Prostate gland (tissue), 2 donors: Measurements from ENCODE around the gene RMDN3. TPM values are rescaled to one million over a fixed set of nuclear protein-coding genes. Genes with fewer than 3 reads are reported as not detected.

Experiments used
- DNase-seq: peaks from one replicate; pipeline ENCODE4 v3.0.0-alpha.2; 2019; ENCODE audit warnings: low spot score
- H3K27ac ChIP-seq, 2 donors: fragments of 200-600 bp; sonication (generic); 2 replicates each; pipeline ENCODE4 v1.5.1; 2017 to 2019
- H3K27me3 ChIP-seq: fragments of 200-600 bp; sonication (generic); replicated peaks from 2 replicates; pipeline ENCODE4 v1.5.1; 2019; ENCODE audit not compliant: insufficient read depth
- H3K36me3 ChIP-seq, 2 donors: fragments of 200-600 bp; sonication (generic); 1 replicate in 1 of 2; 2 replicates in 1 of 2; pipeline versions ENCODE4 v1.5.1 to v1.8.1; 2017 to 2019
- H3K4me1 ChIP-seq: fragments of 200-600 bp; sonication (generic); replicated peaks from 2 replicates; pipeline ENCODE4 v1.5.1; 2019
- H3K4me3 ChIP-seq, 2 donors: fragments of 200-600 bp; sonication (generic); 2 replicates each; pipeline ENCODE4 v1.5.1; 2017 to 2019
- H3K9me3 ChIP-seq: fragments of 200-600 bp; sonication (generic); 2 replicates; pipeline ENCODE4 v1.5.1; 2017
- CTCF ChIP-seq, 4 experiments: fragments of 200-600 bp in 2 of 4; fragments of 450-650 bp in 2 of 4; sonication (generic) in 2 of 4; IDR thresholded peaks; 1 replicate in 3 of 4; 2 replicates in 1 of 4; pipeline ENCODE4 v1.5.1; 2016 to 2019; ENCODE audit warnings: antibody characterized with exemption in 4 of 4, mild to moderate bottlenecking in 2 of 4, moderate library complexity in 2 of 4
- POLR2A ChIP-seq: fragments of 450-650 bp; IDR thresholded peaks from one replicate; pipeline ENCODE4 v1.6.1; 2016; ENCODE audit warnings: antibody characterized with exemption, mild to moderate bottlenecking
- POLR2AphosphoS5 ChIP-seq: sonication (generic); formaldehyde crosslinking; IDR thresholded peaks from one replicate; pipeline ENCODE4 v1.6.1; 2017; ENCODE audit warnings: antibody characterized with exemption
- WGBS: methylation state at CpG from one replicate; pipeline ENCODE4 v1.1.5; 2018; 5-methylcytosine and 5-hydroxymethylcytosine counted together
- intact Hi-C: fragments of 100-400 bp; cut with DNase I; formaldehyde crosslinking; loops from one replicate; pipeline ENCODE4 v1.14.2; 2022
- total RNA-seq, 2 donors: library from RNA; depleted of rRNA; stranded (reverse); fragments of >200 nt; gene quantifications; one replicate each; pipeline ENCODE4 v1.1.0, GENCODE V29; 2016

Gene RMDN3
- total RNA-seq, 2 donors from 2014 or later: 28.2 to 31.9 TPM

GRCh38 chr15:40722354-40722753, 32.7 kb downstream of the RMDN3 start:
- Histone ChIP-seq H3K36me3 (no peaks in the 10 kb centered on the region), H3K4me3 (no peak overlapping the region), H3K9me3 (no peaks in the 10 kb centered on the region), H3K27ac (no peak overlapping the region), H3K4me1 (no peaks in the 10 kb centered on the region), H3K27me3 (no peaks in the 10 kb centered on the region)
- DNase-seq: no peak
- TF ChIP-seq POLR2AphosphoS5 (no peak), POLR2A (no peak), CTCF (IDR thresholded peaks at IDR 0.05) (no peak)
- intact Hi-C loops: no loop called here
- WGBS: 92% methylated on average over 4 of the region's 4 CpGs

DNA sequence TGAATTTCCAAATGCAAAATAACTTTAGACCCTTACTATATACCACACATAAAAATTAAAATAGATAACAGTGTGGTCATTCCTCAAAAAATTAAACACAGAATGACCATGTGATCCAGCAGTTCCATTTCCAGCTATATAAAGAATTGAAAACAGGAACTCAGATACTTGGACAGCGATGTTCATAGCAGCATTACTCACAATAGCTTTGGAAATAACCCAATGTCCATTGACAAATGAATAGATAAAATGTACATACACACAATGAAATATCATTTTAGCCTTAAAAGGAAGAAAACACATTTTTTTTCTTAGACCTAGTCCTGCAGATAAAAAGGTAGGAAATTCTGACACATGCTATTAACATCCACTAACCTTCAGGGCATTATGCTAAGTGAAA, 33.4 kb downstream of the RMDN3 start:
- 86% methylated on average over 1 of the region's 1 CpG for WGBS
- Histone ChIP-seq H3K36me3 (no peaks in the 10 kb centered on the region), H3K27me3 (no peaks in the 10 kb centered on the region), H3K4me1 (no peaks in the 10 kb centered on the region), H3K9me3 (no peaks in the 10 kb centered on the region), H3K4me3 (no peak overlapping the region), H3K27ac (no peak overlapping the region)
- TF ChIP-seq POLR2AphosphoS5 (no peak), POLR2A (no peak), CTCF (IDR thresholded peaks at IDR 0.05) (no peak)
- intact Hi-C loops: no loop called here
- no peak for DNase-seq

DNA sequence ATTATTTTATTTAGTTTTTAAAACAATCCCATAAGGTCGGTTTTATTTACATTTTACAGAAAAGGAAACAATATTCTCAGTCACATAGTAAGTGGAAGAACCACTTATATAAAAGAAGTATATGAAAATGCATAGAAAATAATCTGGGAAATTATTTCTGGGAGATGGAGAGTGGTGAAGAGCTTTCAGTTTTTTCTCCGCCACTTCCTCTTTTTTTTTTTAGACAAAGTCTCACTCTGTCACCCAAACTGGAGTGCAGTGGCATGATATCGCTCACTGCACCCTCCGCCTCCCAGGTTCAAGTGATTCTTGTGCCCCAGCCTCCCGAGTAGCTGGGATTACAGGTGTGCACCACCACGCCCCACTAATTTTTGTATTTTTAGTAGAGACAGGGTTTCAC, 38.9 kb downstream of the RMDN3 start:
- intact Hi-C loops: no loop called here
- DNase-seq: no peak
- 91% methylated on average over 6 of the region's 6 CpGs for whole genome bisulfite sequencing
- no peaks in the 10 kb centered on the region for H3K4me1 ChIP-seq
- TF ChIP-seq CTCF (IDR thresholded peaks at IDR 0.05) (no peak), POLR2AphosphoS5 (no peak), POLR2A (no peak)
- no peak overlapping the region for H3K27ac ChIP-seq
- no peaks in the 10 kb centered on the region for H3K27me3 ChIP-seq
- no peaks in the 10 kb centered on the region for H3K9me3 ChIP-seq
- no peaks in the 10 kb centered on the region for H3K36me3 ChIP-seq
- H3K4me3 ChIP-seq: no peak overlapping the region

- Histone ChIP-seq H3K27ac (no peak overlapping the region), H3K36me3 (no peaks in the 10 kb centered on the region), H3K4me1 (no peaks in the 10 kb centered on the region), H3K9me3 (no peaks in the 10 kb centered on the region), H3K27me3 (no peaks in the 10 kb centered on the region), H3K4me3 (no peak overlapping the region)
- DNase-seq: no peak
- intact Hi-C loops: no loop called here
- TF ChIP-seq POLR2A: no peak
- no peak for TF ChIP-seq CTCF (IDR thresholded peaks at IDR 0.05)
- no peak for TF ChIP-seq POLR2AphosphoS5
- 43% methylated on average over 2 of the region's 2 CpGs for whole genome bisulfite sequencing
These were observed 40.9 kb downstream of the RMDN3 start for GRCh38 chr15:40714144-40714543.

GRCh38 chr15:40706121-40706520, 48.9 kb downstream of the RMDN3 start:
- WGBS: 46% methylated on average over 2 of the region's 2 CpGs
- DNase-seq: no peak
- TF ChIP-seq CTCF (IDR thresholded peaks at IDR 0.05) (no peak), POLR2A (no peak), POLR2AphosphoS5 (peak; percentile 16)
- Histone ChIP-seq H3K27me3 (no peaks in the 10 kb centered on the region), H3K9me3 (no peaks in the 10 kb centered on the region), H3K4me1 (no peaks in the 10 kb centered on the region), H3K4me3 (no peak overlapping the region), H3K27ac (no peak overlapping the region), H3K36me3 (no peaks in the 10 kb centered on the region)
- intact Hi-C loops: no loop called here
